Loucy (cell line): ENCODE measurements around the gene MT4.

Source experiments
- H2AFZ ChIP-seq: fragments of 200-600 bp; sonication (generic); 2 replicates; pipeline ENCODE4 v1.6.0; 2016; ENCODE audit warnings: antibody characterized with exemption, mild to moderate bottlenecking, low read length, moderate library complexity
- H3F3A ChIP-seq: fragments of 200-600 bp; 2 replicates; pipeline ENCODE4 v1.6.0; 2016; ENCODE audit warnings: antibody characterized with exemption, low read depth, mild to moderate bottlenecking
- H3K27me3 ChIP-seq: fragments of 200-600 bp; sonication (generic); 2 replicates; pipeline ENCODE4 v1.6.1; 2014; ENCODE audit warnings: low read length, mild to moderate bottlenecking; ENCODE audit not compliant: insufficient read depth, poor library complexity, severe bottlenecking
- H3K36me3 ChIP-seq: fragments of 200-600 bp; sonication (generic); 2 replicates; pipeline ENCODE4 v1.6.1; 2016; ENCODE audit warnings: low read length; ENCODE audit not compliant: insufficient read depth
- H3K4me1 ChIP-seq: fragments of 200-600 bp; sonication (generic); 2 replicates; pipeline ENCODE4 v1.5.1; 2014; ENCODE audit warnings: low read length, mild to moderate bottlenecking; ENCODE audit not compliant: insufficient read depth, poor library complexity, severe bottlenecking
- H3K4me2 ChIP-seq: fragments of 200-600 bp; sonication (generic); 2 replicates; pipeline ENCODE4 v1.6.0; 2014; ENCODE audit warnings: antibody characterized with exemption, low read length, low read depth, mild to moderate bottlenecking; ENCODE audit not compliant: poor library complexity, severe bottlenecking
- H3K4me3 ChIP-seq: fragments of 200-600 bp; sonication (generic); 2 replicates; pipeline ENCODE4 v1.5.1; 2014; ENCODE audit warnings: low read length, mild to moderate bottlenecking, mixed read lengths; ENCODE audit not compliant: poor library complexity, severe bottlenecking
- H3K79me2 ChIP-seq: fragments of 200-600 bp; sonication (generic); 2 replicates; pipeline ENCODE4 v1.6.1; 2014; ENCODE audit warnings: low read length; ENCODE audit not compliant: insufficient read depth
- H3K9ac ChIP-seq: fragments of 200-600 bp; sonication (generic); 2 replicates; pipeline ENCODE4 v1.6.0; 2014; ENCODE audit warnings: mild to moderate bottlenecking, low read depth, low read length, moderate library complexity; ENCODE audit not compliant: poor library complexity, severe bottlenecking
- H3K9me2 ChIP-seq: fragments of 200-600 bp; sonication (generic); replicated peaks from 2 replicates; pipeline ENCODE4 v1.6.1; 2016; ENCODE audit warnings: low read depth, low read length, mixed read lengths
- H3K9me3 ChIP-seq: fragments of 200-600 bp; sonication (generic); 2 replicates; pipeline ENCODE4 v1.6.1; 2014; ENCODE audit warnings: mild to moderate bottlenecking, antibody characterized with exemption, low read length, low read depth; ENCODE audit not compliant: insufficient read depth
- H4K20me1 ChIP-seq: fragments of 200-600 bp; sonication (generic); 2 replicates; pipeline ENCODE4 v1.6.0; 2014; ENCODE audit warnings: antibody characterized with exemption, low read length, mild to moderate bottlenecking; ENCODE audit not compliant: insufficient read depth, poor library complexity, severe bottlenecking
- CTCF ChIP-seq: fragments of 200-600 bp; sonication (generic); conservative IDR thresholded peaks from 2 replicates; pipeline ENCODE4 v1.5.1; 2014; ENCODE audit warnings: mild to moderate bottlenecking, antibody characterized with exemption, low read length
- EZH2phosphoT487 ChIP-seq: fragments of 200-600 bp; IDR thresholded peaks from 2 replicates; pipeline ENCODE4 v1.6.1; 2018; ENCODE audit warnings: antibody characterized with exemption, mild to moderate bottlenecking, moderate library complexity, borderline replicate concordance

The MT4 gene

GRCh38 chr16:56617212-56618085 is 52.6 kb downstream of the MT4 start:
- H2AFZ ChIP-seq, result no peak overlapping the region

GRCh38 chr16:56618138-56618537 is 53.3 kb downstream of the MT4 start:
- no peak for TF ChIP-seq CTCF
- TF ChIP-seq EZH2phosphoT487, result no peak
- no peak overlapping the region for H3K4me3 ChIP-seq
- H3F3A ChIP-seq, result no peaks in the 10 kb centered on the region
- no peaks in the 10 kb centered on the region for H3K27me3 ChIP-seq
- H3K4me1 ChIP-seq, result no peaks in the 10 kb centered on the region
- H3K9ac ChIP-seq, result no peak overlapping the region
- H3K9me3 ChIP-seq, result no peaks in the 10 kb centered on the region
- H3K36me3 ChIP-seq, result no peaks in the 10 kb centered on the region
- H4K20me1 ChIP-seq, result no peaks in the 10 kb centered on the region
- no peaks in the 10 kb centered on the region for H3K9me2 ChIP-seq
- no peak overlapping the region for H2AFZ ChIP-seq
- no peak overlapping the region for H3K4me2 ChIP-seq
- no peaks in the 10 kb centered on the region for H3K79me2 ChIP-seq

More at GRCh38 chr16:56617212-56618085, 52.6 kb downstream of the MT4 start:
- no peak for TF ChIP-seq EZH2phosphoT487
- TF ChIP-seq CTCF, result no peak
- Histone ChIP-seq H3K27me3 (no peaks in the 10 kb centered on the region), H3K9me3 (no peaks in the 10 kb centered on the region), H3F3A (no peaks in the 10 kb centered on the region), H4K20me1 (no peaks in the 10 kb centered on the region), H3K79me2 (no peaks in the 10 kb centered on the region), H3K9ac (no peak overlapping the region), H3K9me2 (no peaks in the 10 kb centered on the region), H3K4me3 (no peak overlapping the region), H3K4me1 (no peaks in the 10 kb centered on the region), H3K4me2 (no peak overlapping the region), H3K36me3 (no peaks in the 10 kb centered on the region)
